Measurements from ENCODE around the gene ARHGAP28. TPM values are rescaled to one million over a fixed set of nuclear protein-coding genes. Genes with fewer than 3 reads are reported as not detected.
"Not testable (repeated sequence)": the region's sequence is repeated elsewhere in the genome, so short reads cannot be mapped to it uniquely, and the experiment has no call there.

ARHGAP28 gene
- total RNA-seq, 1 experiment from 2014 or later, result 15.1 TPM

DNA sequence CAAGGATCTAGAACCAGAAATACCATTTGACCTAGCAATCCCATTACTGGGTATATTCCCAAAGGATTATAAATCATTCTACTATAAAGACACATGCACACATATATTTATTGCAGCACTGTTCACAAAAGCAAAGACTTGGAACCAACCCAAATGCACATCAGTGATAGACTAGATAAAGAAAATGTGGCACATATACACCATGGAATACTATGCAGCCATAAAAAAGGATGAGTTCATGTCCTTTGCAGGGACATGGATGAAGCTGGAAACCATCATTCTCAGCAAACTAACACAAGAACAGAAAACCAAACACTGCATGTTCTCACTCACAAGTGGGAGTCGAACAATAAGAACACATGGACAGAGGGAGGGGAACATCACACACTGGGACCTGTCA lies 70.8 kb downstream of the ARHGAP28 start:
- H3K9me3 ChIP-seq (replicated peaks); DNase-seq; H3K27ac ChIP-seq; H3K4me3 ChIP-seq; H3K27me3 ChIP-seq; H3K36me3 ChIP-seq; H3K4me1 ChIP-seq: not testable (repeated sequence)

DNA sequence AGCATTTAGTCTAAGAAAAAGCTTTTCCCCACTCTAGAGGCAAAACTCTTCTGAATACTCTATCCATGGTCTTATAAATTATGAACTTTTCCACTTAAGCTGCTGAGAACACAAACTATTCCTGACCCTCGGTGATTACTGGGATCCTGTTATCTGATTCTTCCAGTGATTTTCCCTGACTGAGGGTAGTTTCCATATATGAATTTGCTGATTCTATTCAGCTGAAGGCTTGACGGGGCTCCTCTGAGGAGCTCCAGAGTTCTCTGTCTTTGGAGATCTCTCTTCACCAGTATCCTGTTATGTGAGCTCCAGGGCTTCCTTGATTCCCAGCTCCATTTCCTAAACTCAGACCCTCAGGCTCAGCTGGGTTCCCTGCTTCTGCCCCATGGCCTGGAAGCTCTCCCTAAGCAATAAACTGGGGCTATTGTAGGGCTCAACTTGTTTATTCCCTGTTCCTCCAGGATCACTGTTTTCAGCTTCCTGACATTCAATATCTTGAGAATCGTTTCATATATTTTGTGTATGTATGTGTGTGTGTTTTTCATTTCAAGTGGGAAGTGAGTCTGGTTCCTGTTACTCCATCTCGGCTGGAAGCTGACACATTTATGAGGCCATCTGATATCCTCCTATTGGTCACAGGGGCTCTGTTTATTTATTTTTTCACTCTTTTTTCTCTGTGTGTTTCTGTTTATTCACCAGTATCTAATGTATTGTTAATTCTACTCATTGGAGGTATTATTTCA lies 78.2 kb downstream of the ARHGAP28 start:
- H3K9me3 ChIP-seq (replicated peaks), result no peaks in the 10 kb centered on the region
- H3K36me3 ChIP-seq, result no peaks in the 10 kb centered on the region
- peak overlapping the region; percentile 27 for H3K27ac ChIP-seq
- peak; percentile 3 to 44 for DNase-seq
- no peaks in the 10 kb centered on the region for H3K27me3 ChIP-seq
- no peaks in the 10 kb centered on the region for H3K4me1 ChIP-seq
- no peak overlapping the region for H3K4me3 ChIP-seq

DNA sequence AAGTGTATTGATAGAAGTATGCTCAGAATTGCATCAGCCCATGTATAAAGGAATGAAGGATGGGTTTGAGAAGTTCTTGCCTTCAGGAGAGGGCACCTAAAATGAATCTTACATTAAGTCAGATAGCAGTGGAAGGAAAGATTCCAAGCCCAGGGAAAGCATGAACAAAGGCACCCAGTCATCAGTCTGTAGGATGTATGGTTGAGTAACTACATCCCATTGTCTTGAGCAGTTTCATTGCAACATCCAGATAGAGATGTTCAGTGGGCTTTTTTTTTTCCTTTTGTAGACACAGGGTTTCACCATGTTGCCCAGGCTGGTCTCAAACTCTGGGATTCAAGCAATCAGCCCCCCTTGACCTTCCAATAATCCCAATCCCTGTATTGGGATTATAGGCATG lies 80.7 kb downstream of the ARHGAP28 start:
- no peak for DNase-seq

DNA sequence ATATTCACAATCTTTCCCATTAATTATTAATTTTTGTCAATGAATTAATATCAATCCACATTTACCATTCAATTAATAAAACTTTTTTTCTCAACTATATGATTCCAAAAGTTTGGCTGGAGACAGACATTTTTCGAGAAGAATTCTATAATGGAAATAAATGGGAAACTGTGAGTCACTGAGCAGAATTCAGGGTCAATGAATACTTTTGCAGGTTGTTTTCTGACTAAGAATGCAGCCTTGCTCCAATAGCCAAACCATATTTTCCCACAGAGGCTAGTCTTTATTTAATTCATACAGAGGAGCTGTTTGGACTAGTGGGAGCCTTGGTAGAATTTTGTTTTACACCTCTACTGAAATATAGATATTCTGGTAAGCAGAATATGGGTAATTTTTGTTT lies 82.3 kb downstream of the ARHGAP28 start:
- H3K27me3 ChIP-seq, result no peaks in the 10 kb centered on the region

More for the DNA sequence above, 80.7 kb downstream of the ARHGAP28 start:
- Histone ChIP-seq H3K4me3 (no peak overlapping the region), H3K27ac (no peak overlapping the region), H3K36me3 (no peaks in the 10 kb centered on the region), H3K27me3 (no peaks in the 10 kb centered on the region), H3K4me1 (no peaks in the 10 kb centered on the region), H3K9me3 (replicated peaks) (no peaks in the 10 kb centered on the region)

DNA sequence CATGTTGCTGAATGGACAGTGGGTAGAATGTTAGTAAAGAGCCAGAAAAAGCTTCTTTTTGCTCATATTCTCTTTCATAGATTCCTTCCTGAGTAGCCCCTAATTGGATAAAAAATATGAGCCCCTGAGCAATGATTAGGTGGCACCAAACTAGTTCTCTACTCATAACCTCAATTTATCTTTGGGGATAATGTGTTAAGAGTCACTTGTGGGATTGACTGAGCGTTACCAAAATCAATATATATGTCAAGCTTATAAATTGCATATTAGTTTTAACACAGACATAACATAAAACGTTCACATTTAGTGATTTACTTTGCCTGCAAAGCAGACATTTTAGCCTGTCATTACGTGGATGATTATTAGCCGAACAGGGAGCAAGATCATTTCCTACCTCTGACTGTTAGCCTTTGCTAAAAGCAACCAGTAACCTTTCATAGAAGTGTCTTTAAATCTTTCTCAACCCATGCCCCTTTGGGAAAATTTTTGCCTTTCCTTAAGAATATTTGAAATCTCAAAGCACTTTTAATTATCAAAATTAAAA lies 85.4 kb downstream of the ARHGAP28 start:
- no peaks in the 10 kb centered on the region for H3K27me3 ChIP-seq
- H3K9me3 ChIP-seq (replicated peaks), result no peaks in the 10 kb centered on the region
- H3K36me3 ChIP-seq, result no peaks in the 10 kb centered on the region
- no peak overlapping the region for H3K27ac ChIP-seq
- H3K4me3 ChIP-seq, result no peak overlapping the region
- DNase-seq, result no peak
- no peaks in the 10 kb centered on the region for H3K4me1 ChIP-seq

More for the DNA sequence above, 82.3 kb downstream of the ARHGAP28 start:
- Histone ChIP-seq H3K27ac (no peak overlapping the region), H3K4me3 (no peak overlapping the region), H3K4me1 (no peaks in the 10 kb centered on the region), H3K36me3 (no peaks in the 10 kb centered on the region), H3K9me3 (replicated peaks) (no peaks in the 10 kb centered on the region)
- no peak for DNase-seq

DNA sequence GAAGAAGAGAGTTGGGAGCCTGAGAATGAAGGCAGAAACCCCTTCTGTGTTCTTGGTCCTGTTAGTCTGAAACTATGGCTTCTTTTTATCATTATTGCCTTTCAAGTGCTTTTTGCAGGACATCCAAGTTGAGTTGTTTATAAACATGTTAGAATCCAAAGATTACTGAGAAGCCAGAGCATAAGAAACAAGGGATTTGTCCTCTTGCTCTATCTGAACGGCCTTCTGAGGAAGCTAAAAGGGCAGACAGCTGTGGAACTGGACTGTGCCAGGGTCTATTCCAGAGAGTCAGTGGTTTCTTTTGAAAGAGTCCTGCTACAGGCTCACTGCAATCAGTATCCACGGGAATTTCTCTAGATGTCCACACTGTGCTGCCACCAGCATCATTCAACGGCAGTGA lies 86.6 kb downstream of the ARHGAP28 start:
- no peak for DNase-seq
- Histone ChIP-seq H3K4me3 (no peak overlapping the region), H3K27me3 (no peaks in the 10 kb centered on the region), H3K4me1 (no peaks in the 10 kb centered on the region), H3K9me3 (replicated peaks) (no peaks in the 10 kb centered on the region), H3K27ac (no peak overlapping the region), H3K36me3 (no peaks in the 10 kb centered on the region)

DNA sequence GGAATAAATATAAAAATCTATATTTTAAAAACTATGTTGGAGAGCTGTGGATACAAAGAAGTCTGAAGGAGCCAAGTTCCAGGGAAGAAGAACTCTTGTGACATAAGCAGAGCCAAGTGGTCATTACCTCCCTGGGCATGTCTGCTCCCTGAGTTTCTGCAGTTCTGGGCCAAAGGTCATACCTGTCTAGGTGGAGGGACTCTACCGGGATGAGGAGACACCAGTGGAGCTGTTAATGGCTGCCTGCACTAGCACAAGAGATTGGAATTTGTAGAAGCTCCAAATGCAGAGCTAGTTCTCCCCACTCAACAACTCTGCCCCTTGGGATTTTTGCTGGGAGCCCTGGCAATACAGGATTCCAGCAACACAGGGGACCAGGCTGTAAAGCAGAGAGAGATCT lies 89.8 kb downstream of the ARHGAP28 start:
- Histone ChIP-seq H3K36me3 (no peaks in the 10 kb centered on the region), H3K4me3 (no peak overlapping the region), H3K27me3 (no peaks in the 10 kb centered on the region), H3K4me1 (no peaks in the 10 kb centered on the region), H3K27ac (no peak overlapping the region), H3K9me3 (replicated peaks) (no peaks in the 10 kb centered on the region)
- no peak for DNase-seq

DNA sequence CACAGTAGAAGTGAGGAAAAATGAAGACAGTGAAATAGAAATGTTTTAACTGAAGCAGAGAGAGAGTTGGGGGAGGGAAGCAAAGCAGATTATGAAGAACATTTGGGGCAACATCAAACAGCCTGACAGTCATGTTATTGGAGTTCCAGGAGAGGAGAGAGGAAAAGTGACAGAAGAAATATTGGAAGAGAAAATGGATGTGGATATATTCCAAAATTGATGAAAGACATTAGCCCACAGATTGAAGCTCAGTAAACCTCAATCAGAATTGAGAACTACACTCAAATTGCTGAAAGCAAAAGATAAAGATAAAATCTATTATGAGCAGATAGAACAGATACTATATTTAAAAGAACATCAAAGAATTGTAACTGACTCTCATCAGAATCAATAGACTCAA lies 90.8 kb downstream of the ARHGAP28 start:
- H3K36me3 ChIP-seq, result no peaks in the 10 kb centered on the region
- H3K4me1 ChIP-seq, result no peaks in the 10 kb centered on the region
- H3K27me3 ChIP-seq, result no peaks in the 10 kb centered on the region
- H3K27ac ChIP-seq, result no peak overlapping the region
- DNase-seq, result no peak
- no peak overlapping the region for H3K4me3 ChIP-seq
- H3K9me3 ChIP-seq (replicated peaks), result no peaks in the 10 kb centered on the region

DNA sequence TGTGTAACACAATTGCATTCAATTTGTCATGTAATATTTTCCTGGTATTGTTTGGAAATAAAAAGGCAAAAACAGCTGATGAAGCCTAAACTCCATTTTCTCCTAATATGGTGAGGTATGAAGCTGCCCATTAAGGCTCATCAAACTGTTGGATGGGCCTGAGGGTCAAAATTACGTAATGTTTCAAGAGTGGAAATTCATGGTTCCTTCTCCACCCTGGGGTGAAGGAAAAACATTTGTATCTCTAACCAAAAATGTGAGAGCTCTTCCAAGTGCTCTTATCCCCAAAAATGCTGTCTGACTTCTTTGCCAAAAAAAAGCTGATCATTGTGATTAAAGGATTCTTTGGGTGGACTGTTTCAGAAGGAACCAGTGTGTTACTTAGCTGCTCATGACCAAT lies 91.8 kb downstream of the ARHGAP28 start:
- Histone ChIP-seq H3K9me3 (replicated peaks) (no peaks in the 10 kb centered on the region), H3K36me3 (no peaks in the 10 kb centered on the region), H3K4me1 (no peaks in the 10 kb centered on the region), H3K27me3 (no peaks in the 10 kb centered on the region), H3K4me3 (no peak overlapping the region), H3K27ac (no peak overlapping the region)
- no peak for DNase-seq

DNA sequence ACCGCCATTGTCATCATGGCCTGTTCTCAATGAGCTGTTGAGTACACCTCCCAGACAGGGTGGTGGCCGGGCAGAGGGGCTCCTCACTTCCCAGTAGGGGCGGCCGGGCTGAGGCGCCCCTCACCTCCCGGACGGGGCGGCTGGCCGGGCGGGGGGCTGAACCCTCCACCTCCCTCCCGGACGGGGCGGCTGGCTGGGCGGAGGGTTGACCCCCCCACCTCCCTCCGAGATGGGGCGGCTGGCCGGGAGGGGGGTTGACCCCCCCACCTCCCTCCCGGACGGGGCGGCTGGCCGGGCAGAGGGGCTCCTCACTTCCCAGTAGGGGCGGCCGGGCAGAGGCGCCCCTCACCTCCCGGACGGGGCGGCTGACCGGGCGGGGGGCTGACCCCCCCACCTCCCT lies 97.6 kb downstream of the ARHGAP28 start:
- not testable (repeated sequence) for H3K4me3 ChIP-seq; H3K9me3 ChIP-seq (replicated peaks); H3K36me3 ChIP-seq; H3K4me1 ChIP-seq; DNase-seq; H3K27me3 ChIP-seq; H3K27ac ChIP-seq

DNA sequence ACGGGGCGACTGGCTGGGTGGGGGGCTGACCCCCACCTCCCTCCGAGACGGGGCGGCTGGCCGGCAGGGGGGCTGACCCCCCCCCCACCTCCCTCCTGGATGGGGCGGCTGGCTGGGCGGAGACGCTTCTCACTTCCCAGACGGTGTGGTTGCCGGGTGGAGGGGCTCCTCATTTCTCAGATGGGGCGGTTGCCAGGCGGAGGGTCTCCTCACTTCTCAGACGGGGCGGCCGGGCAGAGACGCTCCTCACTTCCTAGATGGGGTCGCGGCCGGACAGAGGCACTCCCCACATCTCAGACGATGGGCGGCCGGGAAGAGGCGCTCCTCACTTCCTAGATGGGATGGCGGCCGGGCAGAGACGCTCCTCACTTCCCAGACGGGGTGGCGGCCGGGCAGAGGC lies 98.0 kb downstream of the ARHGAP28 start:
- not testable (repeated sequence) for H3K36me3 ChIP-seq; H3K4me3 ChIP-seq; H3K27me3 ChIP-seq; DNase-seq; H3K4me1 ChIP-seq; H3K27ac ChIP-seq; H3K9me3 ChIP-seq (replicated peaks)

DNA sequence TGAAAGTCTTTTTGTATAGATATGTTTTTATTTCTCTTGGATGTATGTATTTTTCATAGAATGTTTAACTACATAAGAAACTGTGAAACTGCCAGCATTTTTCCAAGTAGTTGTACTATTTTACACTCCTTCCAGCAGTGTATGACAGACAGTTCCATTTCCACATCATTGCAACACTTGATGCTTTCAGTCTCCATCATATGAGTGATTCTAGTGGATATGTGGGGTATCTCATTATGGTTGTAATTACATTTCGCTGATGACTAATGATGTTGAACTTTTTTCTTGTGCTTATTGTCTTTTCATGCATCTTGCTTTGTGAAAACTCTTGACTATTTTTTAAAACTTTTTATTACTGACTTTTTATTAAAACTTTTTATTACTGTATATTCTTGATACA lies 101.4 kb downstream of the ARHGAP28 start:
- Histone ChIP-seq H3K27ac (no peak overlapping the region), H3K36me3 (no peaks in the 10 kb centered on the region), H3K4me1 (no peaks in the 10 kb centered on the region), H3K27me3 (no peaks in the 10 kb centered on the region), H3K4me3 (no peak overlapping the region), H3K9me3 (replicated peaks) (no peaks in the 10 kb centered on the region)
- DNase-seq, result no peak

DNA sequence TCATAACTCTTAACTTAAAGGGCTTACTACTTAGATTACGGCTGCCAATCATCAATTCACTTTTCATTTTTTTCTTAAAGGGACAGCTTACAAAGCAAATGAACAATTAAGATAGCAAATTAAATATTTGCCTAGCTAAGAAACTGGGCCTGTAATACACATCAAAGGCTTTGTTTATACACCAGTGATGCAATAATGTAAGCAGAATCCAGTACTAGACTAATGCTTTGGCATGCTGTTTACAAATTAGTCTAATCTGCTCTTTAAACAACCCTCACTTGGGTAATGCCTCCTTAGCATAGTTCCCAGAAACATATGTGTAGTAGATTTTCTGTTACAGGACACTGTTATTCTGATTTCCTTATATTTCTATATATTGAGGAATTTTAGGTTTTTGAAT lies 105.8 kb downstream of the ARHGAP28 start:
- H3K9me3 ChIP-seq (replicated peaks), result no peaks in the 10 kb centered on the region
- no peak overlapping the region for H3K27ac ChIP-seq
- no peaks in the 10 kb centered on the region for H3K27me3 ChIP-seq
- no peaks in the 10 kb centered on the region for H3K4me1 ChIP-seq
- no peak for DNase-seq
- H3K36me3 ChIP-seq, result no peaks in the 10 kb centered on the region
- H3K4me3 ChIP-seq, result no peak overlapping the region

DNA sequence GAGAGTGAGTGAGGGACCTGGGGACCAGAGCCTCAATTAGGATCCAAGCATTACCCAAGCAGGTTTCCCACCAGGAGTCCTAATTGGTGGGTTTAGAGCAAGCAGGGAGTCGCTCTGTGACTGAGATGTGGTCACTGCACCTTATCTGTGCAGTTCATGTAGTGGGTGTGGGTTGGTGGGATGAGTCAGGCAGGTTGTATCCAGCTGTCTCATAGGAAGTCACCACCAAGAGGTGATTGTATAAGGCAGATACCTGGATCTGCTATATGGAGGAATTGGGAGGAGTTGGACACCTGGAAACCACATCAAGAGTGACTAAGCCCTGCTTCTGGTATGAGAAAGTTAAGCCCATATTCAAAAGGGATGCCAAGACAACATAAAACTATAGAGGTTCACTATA lies 106.8 kb downstream of the ARHGAP28 start:
- no peaks in the 10 kb centered on the region for H3K27me3 ChIP-seq
- no peak overlapping the region for H3K27ac ChIP-seq
- no peak for DNase-seq
- H3K9me3 ChIP-seq (replicated peaks), result no peaks in the 10 kb centered on the region
- H3K4me1 ChIP-seq, result no peaks in the 10 kb centered on the region
- H3K4me3 ChIP-seq, result no peak overlapping the region
- no peaks in the 10 kb centered on the region for H3K36me3 ChIP-seq

DNA sequence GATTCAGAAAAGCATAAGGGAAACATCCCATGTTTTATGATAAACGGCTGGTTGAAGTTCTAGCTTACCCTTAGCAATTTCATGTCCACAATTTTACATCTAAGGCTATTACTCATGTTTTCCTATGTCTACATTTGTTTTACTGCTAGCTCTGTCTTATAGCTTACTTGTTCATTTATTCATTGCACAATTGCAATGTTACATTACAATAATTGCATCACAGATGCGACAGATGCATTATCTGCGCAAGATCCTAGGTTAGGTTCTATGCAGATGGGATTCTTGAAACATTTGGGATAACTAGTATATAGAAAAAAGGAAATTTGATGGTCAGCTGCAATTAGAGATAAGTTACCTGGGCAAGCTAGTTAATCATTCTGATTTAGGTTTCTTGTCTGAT lies 108.4 kb downstream of the ARHGAP28 start:
- Histone ChIP-seq H3K9me3 (replicated peaks) (no peaks in the 10 kb centered on the region), H3K4me3 (no peak overlapping the region), H3K36me3 (no peaks in the 10 kb centered on the region), H3K27ac (no peak overlapping the region), H3K4me1 (no peaks in the 10 kb centered on the region), H3K27me3 (no peaks in the 10 kb centered on the region)
- DNase-seq, result no peak

DNA sequence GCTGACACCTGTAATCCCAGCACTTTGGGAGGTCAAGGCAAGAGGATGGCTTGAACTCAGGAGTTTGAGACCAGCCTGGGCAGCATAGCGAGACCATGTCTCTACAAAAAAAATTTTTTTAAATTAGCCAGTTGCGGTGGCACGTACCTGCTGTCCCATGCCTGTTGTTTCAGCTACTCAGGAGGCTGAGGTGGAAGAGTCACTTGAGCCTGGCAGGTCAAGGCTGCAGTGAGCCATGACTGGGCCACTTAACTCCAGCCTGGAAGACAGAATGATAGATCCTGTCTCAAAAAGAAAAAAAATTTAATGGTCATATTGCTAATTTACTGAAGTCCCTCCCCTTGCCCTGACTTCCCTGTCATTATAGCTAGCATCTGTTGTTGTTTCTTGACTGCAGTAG lies 112.6 kb downstream of the ARHGAP28 start:
- no peaks in the 10 kb centered on the region for H3K27me3 ChIP-seq
- no peak for DNase-seq

More for the DNA sequence above, 112.6 kb downstream of the ARHGAP28 start:
- H3K4me3 ChIP-seq, result no peak overlapping the region
- H3K9me3 ChIP-seq (replicated peaks), result no peaks in the 10 kb centered on the region
- H3K36me3 ChIP-seq, result no peaks in the 10 kb centered on the region
- H3K27ac ChIP-seq, result no peak overlapping the region
- H3K4me1 ChIP-seq, result no peaks in the 10 kb centered on the region
